ENCODE measurements around the gene DLG1. TPM values are rescaled to one million over a fixed set of nuclear protein-coding genes. Genes with fewer than 3 reads are reported as not detected.

The DLG1 gene
- total RNA-seq, 1 experiment from 2014 or later: 55.2 TPM

DNA sequence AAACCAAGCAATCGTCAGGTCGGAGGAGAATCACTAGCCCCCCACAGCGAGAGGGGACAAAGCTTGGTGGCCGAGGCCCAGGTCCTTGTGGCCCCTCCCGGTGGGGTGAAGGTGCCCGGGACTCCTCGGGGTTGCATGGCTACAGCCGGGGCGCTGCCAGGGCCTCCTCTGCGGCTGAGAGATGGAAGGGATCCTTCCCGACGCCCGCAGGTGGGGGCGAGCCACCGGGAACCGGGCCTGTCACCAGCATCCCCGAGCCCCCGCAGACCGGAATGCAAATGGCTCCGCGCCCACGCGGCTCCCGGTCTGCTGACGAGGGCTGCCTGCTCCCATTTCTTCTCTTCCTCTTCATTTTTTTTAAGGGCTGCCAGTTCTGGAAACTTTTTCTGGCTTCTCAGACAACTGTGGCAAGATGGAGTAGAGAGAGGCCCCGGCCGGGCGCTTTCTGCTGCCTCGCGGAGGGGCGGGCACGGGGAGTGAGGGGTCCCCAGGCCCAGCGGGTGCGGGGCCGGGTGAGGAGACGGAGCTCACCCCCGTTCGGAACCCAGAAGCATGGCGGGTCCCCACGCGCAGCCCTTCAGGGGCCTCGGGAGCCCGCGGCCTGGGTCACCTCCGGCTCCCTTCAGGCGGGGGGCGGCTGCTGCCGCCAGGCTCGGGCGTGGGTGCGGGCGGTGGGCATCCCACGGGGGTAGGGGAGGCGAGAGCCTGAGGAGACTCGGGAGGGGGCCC, 296.3 kb downstream of the DLG1 start:
- no peak for DNase-seq (ENCODE audit: low read depth)

DNA sequence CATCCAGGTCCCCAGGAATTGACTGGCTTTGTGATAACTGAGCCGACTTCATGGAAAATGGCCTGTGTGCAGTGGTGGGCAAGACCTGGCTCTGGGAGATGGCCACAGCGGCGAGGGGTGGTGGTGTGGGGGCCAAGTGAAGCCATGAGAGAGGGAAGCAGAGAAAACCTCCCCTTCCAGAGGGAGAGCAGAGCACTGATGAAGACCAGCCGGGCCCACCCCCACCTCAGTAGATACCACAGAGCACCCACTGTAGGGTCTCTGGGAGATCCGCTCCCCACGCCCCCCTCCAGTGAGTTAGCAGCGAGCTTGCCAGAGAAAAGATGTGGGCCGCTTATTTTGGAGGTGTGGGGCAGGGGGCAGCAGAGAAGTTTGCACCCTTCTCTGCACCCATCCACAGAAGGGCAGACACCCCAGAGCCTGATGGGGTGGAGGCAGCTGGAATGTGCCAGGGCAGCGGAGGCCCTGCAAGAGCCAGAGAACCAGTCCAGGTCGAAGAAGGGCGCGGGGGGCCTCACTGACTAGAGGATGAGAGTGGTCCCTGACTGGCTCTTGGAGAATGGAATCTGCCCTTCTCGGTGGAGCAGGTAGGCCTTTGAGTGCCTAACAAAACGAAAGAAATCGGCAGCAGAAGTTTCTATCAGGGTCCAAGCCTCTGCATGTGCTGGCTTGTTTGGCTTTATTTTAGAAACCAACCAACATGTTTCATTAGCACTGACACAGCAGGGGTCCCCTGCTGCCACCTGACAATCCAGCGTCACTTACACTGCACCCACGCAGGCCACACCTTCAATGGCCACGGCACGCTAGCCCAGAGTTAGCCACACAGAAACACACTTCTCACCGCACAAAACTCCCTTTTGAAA, 297.1 kb downstream of the DLG1 start:
- DNase-seq (ENCODE audit: low read depth): no peak

DNA sequence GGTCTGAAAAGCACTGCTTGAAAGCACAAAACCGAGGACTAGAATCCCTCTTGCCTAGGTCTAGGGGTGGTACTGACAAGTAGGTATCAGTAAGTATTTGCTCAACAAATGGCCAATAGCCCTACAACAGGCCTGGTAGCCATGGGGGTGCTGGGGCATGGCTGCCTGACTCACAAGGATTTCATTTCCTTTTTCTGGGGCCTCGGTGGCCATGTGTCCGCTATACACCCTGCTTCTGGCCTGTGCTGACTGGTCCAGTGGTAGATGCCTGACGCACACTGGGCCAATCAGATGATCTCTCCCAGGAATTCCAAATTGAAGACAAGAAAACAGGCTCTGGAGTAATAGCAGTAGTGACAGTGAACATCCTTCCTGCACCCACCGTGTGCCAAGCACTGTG, 298.2 kb downstream of the DLG1 start:
- DNase-seq (ENCODE audit: low read depth): peak; percentile 59

DNA sequence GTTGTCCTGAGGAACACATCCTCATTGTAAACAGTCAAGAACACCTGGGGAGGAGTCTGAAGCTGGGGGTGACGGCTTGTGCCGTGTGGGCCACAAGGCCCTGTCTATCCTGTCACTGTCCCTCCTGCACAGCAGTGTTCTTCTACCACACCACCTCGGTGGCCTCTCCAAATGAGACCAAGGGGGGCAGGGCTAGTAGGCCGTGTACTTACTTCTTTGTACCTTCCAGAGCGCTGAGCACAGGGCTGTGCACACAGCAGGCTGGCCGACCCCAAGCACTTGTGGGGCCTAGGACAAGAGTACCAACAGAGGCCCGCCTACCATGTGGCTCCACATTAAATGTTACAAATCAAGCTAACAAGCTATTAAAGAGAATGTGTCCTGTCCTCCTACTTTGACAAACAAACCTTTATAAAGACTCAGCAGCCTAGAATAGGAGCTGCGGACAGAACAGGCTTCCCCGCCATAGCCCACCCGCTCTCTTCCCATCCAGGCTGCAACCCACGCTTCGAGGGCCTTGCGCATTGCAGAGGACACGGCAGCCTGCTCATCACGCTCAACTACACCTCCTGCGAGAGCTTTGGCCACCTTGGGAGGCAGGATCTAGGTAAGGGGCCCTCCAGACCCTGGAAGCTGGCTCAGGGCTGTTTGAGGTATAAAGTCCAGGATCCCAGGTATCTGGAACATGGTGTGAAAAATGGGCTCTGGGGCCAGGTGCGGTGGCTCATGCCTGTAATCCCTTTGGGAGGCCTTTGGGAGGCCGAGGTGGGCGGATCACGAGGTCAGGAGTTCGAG, 299.2 kb downstream of the DLG1 start:
- no peak for DNase-seq (ENCODE audit: low read depth)

DNA sequence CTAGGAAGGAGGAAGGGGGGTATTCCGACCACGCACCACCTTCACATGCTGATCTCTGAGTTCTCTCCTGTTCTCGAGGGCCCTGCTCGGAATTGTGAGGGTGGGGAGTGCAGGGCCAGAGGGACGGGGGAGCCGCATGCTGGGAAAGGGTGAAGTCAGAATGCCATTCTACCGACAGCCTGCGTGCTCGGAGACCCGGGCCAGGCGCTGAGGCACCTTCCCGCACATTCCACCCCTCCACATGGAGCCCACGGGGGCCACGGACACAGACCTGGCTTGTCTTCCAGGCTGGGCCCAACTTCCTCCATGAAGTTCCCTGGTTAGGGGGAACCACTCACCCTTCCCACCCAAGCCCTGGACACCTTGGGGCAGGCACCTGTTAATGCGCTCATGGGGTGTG, 301.1 kb downstream of the DLG1 start:
- DNase-seq (ENCODE audit: low read depth): no peak

DNA sequence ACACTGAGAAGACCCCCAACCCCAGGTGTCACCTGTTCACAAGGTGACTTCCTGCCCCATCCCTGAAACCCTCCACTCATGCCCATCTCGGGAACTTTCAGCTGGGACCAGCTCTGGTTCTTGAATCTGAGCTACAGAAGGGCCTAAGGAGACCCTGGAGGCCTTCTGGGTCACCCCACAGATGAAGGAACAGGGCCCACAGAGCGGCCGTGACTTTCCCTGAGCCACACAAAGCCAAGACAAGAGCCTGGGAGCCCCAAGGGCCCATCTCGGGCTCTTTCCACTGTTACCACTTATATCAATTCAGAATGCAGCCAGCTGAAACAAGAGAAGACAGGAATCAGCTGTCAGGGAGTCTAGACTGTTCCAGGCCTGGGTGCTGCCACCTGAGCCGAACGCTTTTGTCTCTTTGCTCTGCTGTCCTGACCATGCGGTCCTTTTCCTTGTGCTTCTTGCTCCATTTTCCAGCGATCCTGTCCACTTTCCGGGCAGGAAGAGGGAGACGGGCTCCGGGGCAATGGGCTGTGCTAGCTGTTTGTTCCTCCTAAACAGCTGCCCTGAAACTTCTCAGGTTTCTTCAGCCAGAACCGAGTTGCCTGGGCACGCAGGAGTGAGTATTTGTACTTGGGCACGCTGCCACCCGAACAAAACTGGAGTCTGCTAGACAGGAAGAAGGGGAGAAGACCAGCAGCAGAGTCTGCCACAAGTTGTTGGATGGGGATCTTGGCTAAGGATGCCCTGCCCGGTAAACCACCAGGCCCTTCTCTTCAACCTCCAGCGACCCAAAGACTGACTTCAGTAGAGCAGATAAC, 301.8 kb downstream of the DLG1 start:
- no peak for DNase-seq (ENCODE audit: low read depth)

DNA sequence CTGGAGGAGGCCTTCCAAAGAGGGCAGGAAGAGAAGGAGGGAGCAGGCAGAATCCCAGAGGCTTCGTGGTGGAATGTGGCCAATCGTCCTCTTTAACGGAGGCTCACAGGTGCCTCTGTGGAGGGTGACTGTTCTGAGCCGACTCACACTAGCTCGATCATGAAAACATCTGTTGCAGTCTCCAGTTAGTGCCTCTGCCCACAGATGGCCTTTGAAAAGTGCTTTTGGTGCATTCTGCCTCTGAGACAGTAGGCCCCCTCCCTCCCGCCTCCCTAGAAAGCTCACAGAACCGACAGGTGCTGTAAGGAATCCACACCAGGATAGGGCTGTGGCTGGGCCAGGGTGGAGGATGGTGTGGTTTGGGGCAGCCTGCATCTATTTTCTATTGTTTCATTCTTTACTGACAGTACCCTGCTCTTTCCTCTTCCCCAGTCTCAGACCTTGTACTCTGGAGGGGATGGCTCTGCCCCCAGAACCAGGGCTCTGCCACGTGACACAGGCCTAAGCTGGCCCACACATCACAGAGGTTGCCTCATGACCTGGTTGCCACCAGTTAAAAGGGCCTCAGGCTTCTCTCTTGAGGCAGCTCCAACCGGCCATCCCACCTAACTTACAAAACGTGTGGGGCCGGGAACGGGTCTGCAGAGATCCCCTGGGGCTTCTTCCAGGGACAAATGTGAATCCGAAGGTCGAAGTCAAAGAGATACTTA, 302.6 kb downstream of the DLG1 start:
- DNase-seq (ENCODE audit: low read depth): no peak

DNA sequence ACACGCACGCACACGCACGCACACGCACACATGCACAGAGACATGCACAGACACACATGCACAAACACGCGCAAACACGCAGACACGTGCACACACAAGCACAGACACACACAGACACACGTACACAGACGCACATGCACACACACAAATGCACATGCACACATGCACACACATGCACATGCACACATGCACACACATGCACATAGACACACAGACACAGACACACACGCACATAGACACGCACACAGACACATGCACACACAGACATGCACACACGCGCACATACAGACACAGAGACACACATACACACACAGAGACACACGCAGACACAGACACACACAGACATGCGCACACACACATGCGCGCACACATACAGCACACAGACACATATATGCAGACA, 303.4 kb downstream of the DLG1 start:
- no peak for DNase-seq (ENCODE audit: low read depth)

DNA sequence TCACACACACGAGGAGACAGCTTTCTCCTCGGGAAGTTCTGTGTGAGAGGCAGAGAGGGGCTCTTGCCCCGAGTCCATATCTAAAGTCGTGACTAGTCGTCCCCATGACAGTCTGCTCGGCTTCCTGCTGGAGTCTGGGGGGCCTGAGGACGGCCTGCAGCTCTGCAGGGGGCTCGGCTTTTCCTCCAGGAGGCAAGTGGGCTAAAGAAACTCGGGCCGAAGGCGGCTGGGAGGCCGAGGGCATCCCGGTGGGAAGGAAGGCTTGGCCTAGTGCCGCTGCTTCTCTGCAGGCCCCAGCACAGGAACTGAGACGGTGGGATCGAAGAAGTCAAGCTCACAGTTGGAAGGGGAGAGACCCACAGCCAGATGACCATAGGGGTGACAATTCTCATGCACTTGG, 304.4 kb downstream of the DLG1 start:
- DNase-seq (ENCODE audit: low read depth): no peak

Small RNAs within 50 kb of the gene (small RNA-seq; reads per million reads assigned to genes)
- not detected for gene MIR4797

All from HT1080 (cell line).